Kidney (tissue), 14 donors: ENCODE results near the gene TRMT10C. TPM values are rescaled to one million over a fixed set of nuclear protein-coding genes. Genes with fewer than 3 reads are reported as not detected.

Experiments
- DNase-seq, 5 donors: peaks; one replicate each; pipeline ENCODE4 v3.0.0-alpha.2; 2013 to 2020
- FAIRE-seq: peaks from 2 replicates; lab custom pipeline; 2012; peaks lifted over from hg19 to GRCh38; lab: Jason Lieb, UNC
- H3K27ac ChIP-seq, 2 donors: one replicate each; pipeline ENCODE4 v1.7.0; 2013; ENCODE audit warnings: low read depth in 2 of 2, low read length in 2 of 2, inconsistent platforms in 1 of 2
- H3K27me3 ChIP-seq: one replicate; pipeline ENCODE4 v1.7.1; 2013; ENCODE audit warnings: low read length, inconsistent platforms; ENCODE audit not compliant: control insufficient read depth, insufficient read depth
- H3K36me3 ChIP-seq, 3 donors: one replicate each; pipeline versions ENCODE4 v1.7.0 to v1.7.1; 2013; ENCODE audit warnings: low read length in 3 of 3, control low read depth in 1 of 3, inconsistent platforms in 1 of 3; ENCODE audit not compliant: insufficient read depth in 3 of 3, control insufficient read depth in 2 of 3
- H3K4me1 ChIP-seq, 3 donors: one replicate each; pipeline versions ENCODE4 v1.7.0 to v1.7.1; 2013; ENCODE audit warnings: low read length in 3 of 3, inconsistent platforms in 1 of 3, low read depth in 1 of 3; ENCODE audit not compliant: control insufficient read depth in 2 of 3, insufficient read depth in 2 of 3
- H3K4me3 ChIP-seq, 3 donors: one replicate each; pipeline versions ENCODE4 v1.7.0 to v1.8.1; 2013; ENCODE audit warnings: low read length in 3 of 3, control low read depth in 1 of 3, inconsistent platforms in 1 of 3
- H3K9ac ChIP-seq, 3 donors: one replicate each; pipeline versions ENCODE4 v1.7.0 to v1.7.1; 2013; ENCODE audit warnings: low read length in 3 of 3, control low read depth in 1 of 3, inconsistent platforms in 1 of 3
- H3K9me3 ChIP-seq, 3 donors: one replicate each; pipeline versions ENCODE4 v1.7.0 to v1.7.1; 2013; ENCODE audit warnings: low read length in 3 of 3, control low read depth in 1 of 3, inconsistent platforms in 1 of 3; ENCODE audit not compliant: control insufficient read depth in 2 of 3, insufficient read depth in 1 of 3
- intact Hi-C: fragments of 100-400 bp; cut with DNase I; formaldehyde crosslinking; loops from one replicate; pipeline ENCODE4 v1.11.1; 2022
- polyA plus RNA-seq: library from polyadenylated mRNA; stranded (reverse); fragments of 350-450 nt; fragmentation: Illumina TruSeq; extraction: RNeasy Lipid Tissue Mini Kit (QIAGEN cat#74804); gene quantifications from one replicate; pipeline ENCODE4 v1.2.3, GENCODE V29; 2014; ENCODE audit warnings: low read depth, low replicate concordance; ENCODE audit not compliant: insufficient read depth
- total RNA-seq: library from RNA; stranded (reverse); fragmentation: NEBNext Ultra II Directional; extraction: Animal tissue kit (Norgen Biotek cat#: 25700); gene quantifications from one replicate; pipeline ENCODE4 v1.2.1, GENCODE V29; 2021
- TF ChIP-seq, protein P1 (sequence below): IDR thresholded peaks from 3 replicates; pipeline ENCODE4 v1.5.1; 2012; ENCODE audit warnings: mild to moderate bottlenecking, moderate library complexity, borderline replicate concordance; ENCODE audit not compliant: insufficient read depth; ENCODE audit errors: extremely low read depth
- donor health status: control.
- donor health status: control.
- donor health status: control.
- donor health status: control.
- donor health status: control.
- donor health status: DM: yes; HTN: yes; CAD: no.
- donor health status: Normal renal cell carcinoma (clear cell type).

Gene TRMT10C
- total and polyA plus RNA-seq, 2 donors from 2014 or later: 17.7 to 27.5 TPM

DNA sequence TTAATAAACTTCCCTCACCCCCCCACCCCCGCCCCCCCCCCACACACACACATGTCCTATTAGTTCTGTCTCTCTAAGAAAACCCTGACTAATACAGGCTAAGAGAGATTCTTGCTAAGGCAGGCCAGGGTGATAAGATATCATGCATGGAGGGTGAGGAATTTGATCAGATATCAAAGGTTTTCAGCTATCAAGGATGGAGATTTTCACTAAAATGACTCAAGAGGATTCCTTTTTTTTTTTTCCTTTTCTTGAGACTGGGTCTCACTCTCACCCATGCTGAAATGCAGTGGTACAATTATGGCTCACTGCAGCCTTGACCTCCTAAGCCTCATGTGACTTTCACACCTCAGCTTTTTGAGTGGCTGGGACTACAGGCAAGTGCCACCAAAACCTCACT is 33.8 kb upstream of the TRMT10C start:
- intact Hi-C loops: no loop called here
- H3K4me1 ChIP-seq: no peaks in the 10 kb centered on the region
- no peak for FAIRE-seq
- TF ChIP-seq, protein P1, sequence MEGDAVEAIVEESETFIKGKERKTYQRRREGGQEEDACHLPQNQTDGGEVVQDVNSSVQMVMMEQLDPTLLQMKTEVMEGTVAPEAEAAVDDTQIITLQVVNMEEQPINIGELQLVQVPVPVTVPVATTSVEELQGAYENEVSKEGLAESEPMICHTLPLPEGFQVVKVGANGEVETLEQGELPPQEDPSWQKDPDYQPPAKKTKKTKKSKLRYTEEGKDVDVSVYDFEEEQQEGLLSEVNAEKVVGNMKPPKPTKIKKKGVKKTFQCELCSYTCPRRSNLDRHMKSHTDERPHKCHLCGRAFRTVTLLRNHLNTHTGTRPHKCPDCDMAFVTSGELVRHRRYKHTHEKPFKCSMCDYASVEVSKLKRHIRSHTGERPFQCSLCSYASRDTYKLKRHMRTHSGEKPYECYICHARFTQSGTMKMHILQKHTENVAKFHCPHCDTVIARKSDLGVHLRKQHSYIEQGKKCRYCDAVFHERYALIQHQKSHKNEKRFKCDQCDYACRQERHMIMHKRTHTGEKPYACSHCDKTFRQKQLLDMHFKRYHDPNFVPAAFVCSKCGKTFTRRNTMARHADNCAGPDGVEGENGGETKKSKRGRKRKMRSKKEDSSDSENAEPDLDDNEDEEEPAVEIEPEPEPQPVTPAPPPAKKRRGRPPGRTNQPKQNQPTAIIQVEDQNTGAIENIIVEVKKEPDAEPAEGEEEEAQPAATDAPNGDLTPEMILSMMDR: no peak
- H3K9ac ChIP-seq: no peak overlapping the region
- H3K36me3 ChIP-seq: no peaks in the 10 kb centered on the region
- H3K27me3 ChIP-seq: no peaks in the 10 kb centered on the region
- no peak overlapping the region for H3K27ac ChIP-seq
- peaks cover 0 to 3% (median 0%) of the 10 kb centered on the region in 3 donors for H3K9me3 ChIP-seq
- H3K4me3 ChIP-seq: no peak overlapping the region
- DNase-seq: no peak

DNA sequence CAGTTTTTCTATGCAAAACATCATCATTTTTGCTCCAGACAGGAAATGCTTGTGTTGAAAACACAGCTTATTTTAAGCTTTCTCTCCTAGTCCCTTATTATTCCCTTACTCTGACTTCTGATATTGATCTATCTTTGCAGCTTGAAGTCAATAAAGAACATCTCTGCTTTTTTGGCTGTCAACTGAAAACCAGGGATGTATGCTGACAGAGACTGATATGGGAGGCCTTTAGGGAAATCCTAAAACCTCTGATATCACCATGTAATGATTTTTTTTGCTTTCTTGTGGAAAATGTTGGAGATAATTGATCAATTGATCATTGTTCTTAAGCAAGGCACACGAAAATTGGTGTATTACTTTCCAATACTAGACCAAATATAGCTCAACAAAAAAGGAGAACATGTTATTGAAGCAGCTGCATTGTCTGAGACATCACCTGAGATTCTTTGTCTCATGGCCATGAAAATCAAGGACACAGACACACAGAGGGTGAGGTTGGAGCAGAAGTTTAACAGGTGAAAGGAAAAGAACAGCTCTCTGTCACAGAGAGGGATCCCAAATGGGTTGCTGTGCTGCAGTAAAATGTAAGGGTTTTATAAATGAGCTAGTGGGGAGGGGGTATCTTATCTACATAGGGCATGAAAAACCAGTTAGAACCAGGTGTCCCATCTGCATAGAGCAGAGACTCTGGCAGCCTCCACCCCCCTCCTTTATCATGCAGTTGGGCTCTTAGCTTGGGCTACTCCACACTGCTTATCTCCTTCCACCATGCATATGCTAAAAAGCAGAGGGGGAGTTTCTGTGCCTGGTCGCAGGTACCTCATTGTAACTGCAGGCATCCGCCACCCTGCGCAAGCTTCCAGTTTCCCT is 31.6 kb upstream of the TRMT10C start:
- H3K27ac ChIP-seq: no peak overlapping the region
- H3K4me3 ChIP-seq: no peak overlapping the region
- H3K9me3 ChIP-seq: peaks cover 0 to 3% (median 0%) of the 10 kb centered on the region in 3 donors
- intact Hi-C loops: no loop called here
- TF ChIP-seq, protein P1: no peak
- no peak for DNase-seq
- no peaks in the 10 kb centered on the region for H3K4me1 ChIP-seq
- H3K9ac ChIP-seq: no peak overlapping the region
- H3K36me3 ChIP-seq: no peaks in the 10 kb centered on the region
- no peaks in the 10 kb centered on the region for H3K27me3 ChIP-seq
- no peak for FAIRE-seq

DNA sequence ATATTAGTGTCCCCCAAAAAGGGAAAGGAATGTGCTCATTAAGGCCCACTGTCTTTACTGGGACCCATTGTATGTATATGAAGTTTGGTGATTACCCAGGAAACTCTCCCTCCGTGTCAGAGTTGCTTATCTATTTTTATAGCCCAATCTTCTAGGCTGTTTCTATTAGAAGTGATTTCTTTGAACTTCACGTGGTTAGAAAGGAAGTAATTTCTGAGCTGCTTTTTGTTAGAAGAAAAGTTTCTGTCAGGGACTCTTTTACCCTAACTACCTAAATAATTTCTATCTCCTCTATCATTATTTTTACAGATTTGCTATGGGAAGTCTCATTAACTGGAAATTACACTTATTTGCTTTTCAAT is 31.0 kb upstream of the TRMT10C start:
- H3K36me3 ChIP-seq: no peaks in the 10 kb centered on the region
- no peak overlapping the region for H3K9ac ChIP-seq
- TF ChIP-seq, protein P1: no peak
- H3K27ac ChIP-seq: no peak overlapping the region
- H3K4me1 ChIP-seq: no peaks in the 10 kb centered on the region
- no peak for FAIRE-seq
- DNase-seq: no peak
- no peaks in the 10 kb centered on the region for H3K27me3 ChIP-seq
- peaks cover 0 to 3% (median 0%) of the 10 kb centered on the region in 3 donors for H3K9me3 ChIP-seq
- no peak overlapping the region for H3K4me3 ChIP-seq
- intact Hi-C loops: no loop called here
